K562 (cell line): ENCODE data around the gene APOA1.
A peak's percentile ranks its signal among the peaks of the same experiment; 100 is the strongest.

Source experiments
- EZH2 ChIP-seq: IDR thresholded peaks from 2 replicates; pipeline ENCODE4 v1.6.1; 2012; ENCODE audit warnings: low read depth, mild to moderate bottlenecking, inconsistent platforms, low read length, borderline replicate concordance
- RFX5 ChIP-seq: IDR thresholded peaks from 2 replicates; pipeline ENCODE4 v1.6.1; 2011; ENCODE audit warnings: low read depth, mild to moderate bottlenecking, improper control_type of control experiment, low read length
- SIN3B ChIP-seq: fragments of 450-650 bp; IDR thresholded peaks from 2 replicates; pipeline ENCODE4 v1.6.1; 2017; ENCODE audit warnings: low read depth, mild to moderate bottlenecking, moderate library complexity
- ZFX ChIP-seq: sonication (generic); formaldehyde crosslinking; IDR thresholded peaks from 2 replicates; pipeline ENCODE4 v1.8.0; 2022; ENCODE audit warnings: mild to moderate bottlenecking, missing genetic modification reagents, moderate library complexity
- ZNF239 ChIP-seq: fragments of 250-450 bp; sonication (Bioruptor Pico); IDR thresholded peaks from 2 replicates; pipeline ENCODE4 v1.4.0; 2020; ENCODE audit warnings: mild to moderate bottlenecking
- TF ChIP-seq, protein P1 (sequence below), 3 experiments: IDR thresholded peaks in 2 of 3; conservative IDR thresholded peaks in 1 of 3; 2 replicates each; pipeline ENCODE4 v1.5.1; 2011 to 2012; ENCODE audit warnings: low read length in 3 of 3, mild to moderate bottlenecking in 3 of 3, control low read depth in 2 of 3, improper control_type of control experiment in 1 of 3, inconsistent platforms in 1 of 3, low read depth in 1 of 3, mixed read lengths in 1 of 3, moderate library complexity in 1 of 3; ENCODE audit not compliant: insufficient read depth in 2 of 3
- TF ChIP-seq, protein P2 (sequence below): IDR thresholded peaks from 2 replicates; pipeline ENCODE4 v1.6.1; 2016; ENCODE audit warnings: missing genetic modification characterization, missing compliant biosample characterization

DNA sequence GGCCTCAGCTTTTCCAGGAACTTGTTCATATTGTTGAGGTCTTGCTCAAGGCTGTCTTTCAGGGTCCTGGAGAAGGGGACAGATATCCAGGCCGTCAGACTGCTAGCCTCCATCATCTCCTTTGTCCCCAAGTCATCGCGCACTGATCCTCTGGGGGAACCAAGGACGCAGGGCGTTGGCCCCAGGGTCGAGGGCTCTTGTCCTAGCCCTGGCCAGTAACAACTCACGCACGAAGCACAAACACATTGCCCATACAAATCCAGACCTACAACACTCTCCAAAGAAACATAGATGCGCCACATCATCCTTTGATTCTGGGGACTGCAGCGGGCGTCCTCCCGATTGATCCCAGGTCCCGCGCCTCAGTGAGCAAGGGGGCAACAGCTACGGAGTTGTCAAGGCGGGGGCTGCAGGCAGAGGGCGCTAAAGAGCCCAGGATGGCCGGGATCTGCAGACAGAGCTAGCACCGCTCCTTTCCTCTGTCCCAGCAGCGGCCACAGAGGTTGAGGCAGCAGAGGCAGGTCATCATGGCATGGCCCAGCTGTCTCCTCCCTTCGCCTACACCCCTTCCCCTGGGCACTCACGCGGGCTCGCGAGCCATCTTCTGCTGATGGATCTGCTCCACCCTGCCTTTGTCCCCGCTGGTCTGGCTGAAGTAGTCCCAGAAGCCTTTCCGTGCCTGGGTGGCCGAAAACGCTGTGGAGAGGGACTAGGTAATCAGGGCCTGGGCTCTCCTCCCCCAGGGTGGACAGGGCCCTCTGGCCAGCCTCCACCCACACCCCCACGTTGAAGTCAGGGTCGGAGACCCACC is 46.2 kb downstream of the APOA1 start:
- TF ChIP-seq, protein P1, sequence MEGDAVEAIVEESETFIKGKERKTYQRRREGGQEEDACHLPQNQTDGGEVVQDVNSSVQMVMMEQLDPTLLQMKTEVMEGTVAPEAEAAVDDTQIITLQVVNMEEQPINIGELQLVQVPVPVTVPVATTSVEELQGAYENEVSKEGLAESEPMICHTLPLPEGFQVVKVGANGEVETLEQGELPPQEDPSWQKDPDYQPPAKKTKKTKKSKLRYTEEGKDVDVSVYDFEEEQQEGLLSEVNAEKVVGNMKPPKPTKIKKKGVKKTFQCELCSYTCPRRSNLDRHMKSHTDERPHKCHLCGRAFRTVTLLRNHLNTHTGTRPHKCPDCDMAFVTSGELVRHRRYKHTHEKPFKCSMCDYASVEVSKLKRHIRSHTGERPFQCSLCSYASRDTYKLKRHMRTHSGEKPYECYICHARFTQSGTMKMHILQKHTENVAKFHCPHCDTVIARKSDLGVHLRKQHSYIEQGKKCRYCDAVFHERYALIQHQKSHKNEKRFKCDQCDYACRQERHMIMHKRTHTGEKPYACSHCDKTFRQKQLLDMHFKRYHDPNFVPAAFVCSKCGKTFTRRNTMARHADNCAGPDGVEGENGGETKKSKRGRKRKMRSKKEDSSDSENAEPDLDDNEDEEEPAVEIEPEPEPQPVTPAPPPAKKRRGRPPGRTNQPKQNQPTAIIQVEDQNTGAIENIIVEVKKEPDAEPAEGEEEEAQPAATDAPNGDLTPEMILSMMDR (IDR thresholded peaks at IDR 0.05 in 2 of 3, conservative IDR thresholded peaks at IDR 0.05 in 1 of 3; ENCODE audit: insufficient read depth in 2 of 3, low read depth in 1 of 3, low read length in 3 of 3), result peak; percentile 91 to 94 (median 93)
- TF ChIP-seq, protein P2, sequence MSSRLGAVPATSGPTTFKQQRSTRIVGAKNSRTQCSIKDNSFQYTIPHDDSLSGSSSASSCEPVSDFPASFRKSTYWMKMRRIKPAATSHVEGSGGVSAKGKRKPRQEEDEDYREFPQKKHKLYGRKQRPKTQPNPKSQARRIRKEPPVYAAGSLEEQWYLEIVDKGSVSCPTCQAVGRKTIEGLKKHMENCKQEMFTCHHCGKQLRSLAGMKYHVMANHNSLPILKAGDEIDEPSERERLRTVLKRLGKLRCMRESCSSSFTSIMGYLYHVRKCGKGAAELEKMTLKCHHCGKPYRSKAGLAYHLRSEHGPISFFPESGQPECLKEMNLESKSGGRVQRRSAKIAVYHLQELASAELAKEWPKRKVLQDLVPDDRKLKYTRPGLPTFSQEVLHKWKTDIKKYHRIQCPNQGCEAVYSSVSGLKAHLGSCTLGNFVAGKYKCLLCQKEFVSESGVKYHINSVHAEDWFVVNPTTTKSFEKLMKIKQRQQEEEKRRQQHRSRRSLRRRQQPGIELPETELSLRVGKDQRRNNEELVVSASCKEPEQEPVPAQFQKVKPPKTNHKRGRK, result no peak
- TF ChIP-seq ZFX (CRISPR knock-in tag) (no peak), RFX5 (no peak), EZH2 (no peak), ZNF239 (no peak), SIN3B (no peak)
